Neural progenitor cell (in vitro differentiated cells): ENCODE data around the gene CYTH1. TPM values are rescaled to one million over a fixed set of nuclear protein-coding genes. Genes with fewer than 3 reads are reported as not detected.

Source experiments
- DNase-seq: peaks from one replicate; pipeline ENCODE4 v3.0.0-alpha.2; 2016; ENCODE audit warnings: low spot score
- H2AFZ ChIP-seq: fragments of 200-600 bp; sonication (generic); replicated peaks from 2 replicates; pipeline ENCODE4 v1.6.1; 2016; ENCODE audit warnings: antibody characterized with exemption
- H3F3A ChIP-seq: fragments of 200-600 bp; sonication (generic); 2 replicates; pipeline ENCODE4 v1.6.1; 2016; ENCODE audit warnings: antibody characterized with exemption, low read depth
- H3K27ac ChIP-seq: fragments of 200-600 bp; sonication (generic); 2 replicates; pipeline ENCODE4 v1.5.1; 2016; ENCODE audit warnings: mild to moderate bottlenecking
- H3K27me3 ChIP-seq: fragments of 200-600 bp; sonication (generic); 2 replicates; pipeline ENCODE4 v1.6.1; 2016; ENCODE audit warnings: mild to moderate bottlenecking, moderate library complexity
- H3K36me3 ChIP-seq: fragments of 200-600 bp; sonication (generic); 2 replicates; pipeline ENCODE4 v1.5.1; 2016
- H3K4me1 ChIP-seq: fragments of 200-600 bp; sonication (generic); 2 replicates; pipeline ENCODE4 v1.6.1; 2016; ENCODE audit warnings: mixed run types
- H3K4me2 ChIP-seq: fragments of 200-600 bp; sonication (generic); 2 replicates; pipeline ENCODE4 v1.6.1; 2016
- H3K4me3 ChIP-seq: fragments of 200-600 bp; sonication (generic); 2 replicates; pipeline ENCODE4 v1.5.1; 2016
- H3K79me2 ChIP-seq: fragments of 200-600 bp; sonication (generic); 2 replicates; pipeline ENCODE4 v1.6.1; 2016; ENCODE audit warnings: low read depth
- H3K9ac ChIP-seq: fragments of 200-600 bp; sonication (generic); 2 replicates; pipeline ENCODE4 v1.6.1; 2016
- H3K9me3 ChIP-seq: fragments of 200-600 bp; sonication (generic); 2 replicates; pipeline ENCODE4 v1.5.1; 2016; ENCODE audit warnings: low read depth
- H4K20me1 ChIP-seq: fragments of 200-600 bp; sonication (generic); 2 replicates; pipeline ENCODE4 v1.6.1; 2016; ENCODE audit warnings: low read depth
- H3K27ac Mint-ChIP-seq: 3 replicates; pipeline ENCODE4 v1.8.0; 2021; ENCODE audit warnings: mixed read lengths
- H3K27me3 Mint-ChIP-seq: 2 replicates; pipeline ENCODE4 v1.8.0; 2022; ENCODE audit warnings: low read depth, mild to moderate bottlenecking, inconsistent platforms, moderate library complexity, mixed read lengths; ENCODE audit not compliant: insufficient read depth
- H3K36me3 Mint-ChIP-seq: 3 replicates; pipeline ENCODE4 v1.8.0; 2021; ENCODE audit warnings: mixed read lengths
- H3K4me1 Mint-ChIP-seq: 3 replicates; pipeline ENCODE4 v1.8.0; 2021; ENCODE audit warnings: mixed read lengths
- H3K4me3 Mint-ChIP-seq: 3 replicates; pipeline ENCODE4 v1.8.0; 2021; ENCODE audit warnings: mild to moderate bottlenecking, moderate library complexity, mixed read lengths
- H3K9me3 Mint-ChIP-seq: 3 replicates; pipeline ENCODE4 v1.8.0; 2020; ENCODE audit warnings: mixed read lengths
- CTCF ChIP-seq: fragments of 200-600 bp; sonication (generic); IDR thresholded peaks from 2 replicates; pipeline ENCODE4 v1.5.1; 2017; ENCODE audit warnings: antibody characterized with exemption, mild to moderate bottlenecking
- EZH2 ChIP-seq: fragments of 200-600 bp; sonication (generic); IDR thresholded peaks from 2 replicates; pipeline ENCODE4 v1.6.1; 2017; ENCODE audit warnings: antibody characterized with exemption, mild to moderate bottlenecking, moderate library complexity
- EZH2phosphoT487 ChIP-seq: fragments of 200-600 bp; sonication (generic); IDR thresholded peaks from 2 replicates; pipeline ENCODE4 v1.6.1; 2017; ENCODE audit warnings: antibody characterized with exemption
- total RNA-seq: library from RNA; depleted of rRNA; stranded (reverse); fragments of >200 nt; gene quantifications from 2 replicates; pipeline ENCODE4 v1.2.3, GENCODE V29; 2015; ENCODE audit warnings: low replicate concordance

Gene CYTH1
- total RNA-seq, 1 donor from 2014 or later = 14.8 TPM

- no peak overlapping the region for H3K9ac ChIP-seq
These were observed 122.5 kb downstream of the CYTH1 start for GRCh38 chr17:78659546-78659945.

GRCh38 chr17:78658281-78658785, 123.7 kb downstream of the CYTH1 start:
- no peak for DNase-seq
- Histone ChIP-seq H3K27me3 (no peaks in the 10 kb centered on the region), H3K4me3 (no peak overlapping the region), H3K4me1 (no peaks in the 10 kb centered on the region), H4K20me1 (no peaks in the 10 kb centered on the region), H3K4me2 (no peak overlapping the region), H3K9me3 (no peaks in the 10 kb centered on the region), H3K27ac (no peak overlapping the region), H3K36me3 (no peaks in the 10 kb centered on the region), H3K9ac (no peak overlapping the region), H3F3A (no peaks in the 10 kb centered on the region), H2AFZ (no peak overlapping the region), H3K79me2 (no peaks in the 10 kb centered on the region)
- no peak overlapping the region for H3K4me3 Mint-ChIP-seq
- peaks cover 3% of the 10 kb centered on the region for H3K4me1 Mint-ChIP-seq
- no peak overlapping the region for H3K27ac Mint-ChIP-seq
- no peaks in the 10 kb centered on the region for H3K36me3 Mint-ChIP-seq
- no peak for TF ChIP-seq EZH2
- TF ChIP-seq CTCF = no peak
- TF ChIP-seq EZH2phosphoT487 = no peak
- no peaks in the 10 kb centered on the region for H3K9me3 Mint-ChIP-seq
- peaks cover 4% of the 10 kb centered on the region for H3K27me3 Mint-ChIP-seq

More at GRCh38 chr17:78659546-78659945, 122.5 kb downstream of the CYTH1 start:
- Mint-ChIP-seq H3K27ac (no peak overlapping the region), H3K27me3 (peaks cover 5% of the 10 kb centered on the region), H3K4me3 (no peak overlapping the region), H3K4me1 (peaks cover 3% of the 10 kb centered on the region), H3K9me3 (no peaks in the 10 kb centered on the region), H3K36me3 (no peaks in the 10 kb centered on the region)
- Histone ChIP-seq H3K9me3 (no peaks in the 10 kb centered on the region), H3K79me2 (no peaks in the 10 kb centered on the region), H3K4me1 (no peaks in the 10 kb centered on the region), H3K27me3 (no peaks in the 10 kb centered on the region), H2AFZ (no peak overlapping the region), H3K4me2 (no peak overlapping the region), H3K36me3 (no peaks in the 10 kb centered on the region), H4K20me1 (no peaks in the 10 kb centered on the region), H3F3A (no peaks in the 10 kb centered on the region), H3K4me3 (no peak overlapping the region), H3K27ac (no peak overlapping the region)
- TF ChIP-seq CTCF = no peak
- no peak for TF ChIP-seq EZH2phosphoT487
- no peak for TF ChIP-seq EZH2
- no peak for DNase-seq

GRCh38 chr17:78655251-78655940, 126.7 kb downstream of the CYTH1 start:
- H3K4me3 Mint-ChIP-seq = no peak overlapping the region
- no peak overlapping the region for H3K27ac Mint-ChIP-seq
- Histone ChIP-seq H2AFZ (no peak overlapping the region), H3K4me1 (no peaks in the 10 kb centered on the region), H3K36me3 (no peaks in the 10 kb centered on the region), H3K4me3 (no peak overlapping the region), H3K79me2 (no peaks in the 10 kb centered on the region), H3K9me3 (no peaks in the 10 kb centered on the region), H3K4me2 (no peak overlapping the region), H3K27ac (no peak overlapping the region), H4K20me1 (no peaks in the 10 kb centered on the region), H3K9ac (no peak overlapping the region), H3K27me3 (no peaks in the 10 kb centered on the region), H3F3A (no peaks in the 10 kb centered on the region)
- TF ChIP-seq EZH2 (no peak), EZH2phosphoT487 (no peak), CTCF (no peak)
- peaks cover 4% of the 10 kb centered on the region for H3K27me3 Mint-ChIP-seq
- H3K9me3 Mint-ChIP-seq = no peaks in the 10 kb centered on the region
- no peak for DNase-seq
- H3K36me3 Mint-ChIP-seq = no peaks in the 10 kb centered on the region
- H3K4me1 Mint-ChIP-seq = no peaks in the 10 kb centered on the region
